ENCODE measurements around the gene NFE2L2. TPM values are rescaled to one million over a fixed set of nuclear protein-coding genes. Genes with fewer than 3 reads are reported as not detected.

The NFE2L2 gene
- total and polyA plus RNA-seq, 2 donors (not counting 3 experiments of a cell fraction or from before 2014, with no cell fraction given), result 57.1 to 66.2 TPM

- H3K79me2 ChIP-seq (ENCODE audit: control insufficient read depth, insufficient read depth, low read length), result no peaks in the 10 kb centered on the region
- H3K27ac ChIP-seq (ENCODE audit: insufficient read depth, low read depth, low read length), result no peak overlapping the region
- H3K27me3 ChIP-seq (ENCODE audit: control insufficient read depth in 2 of 2, insufficient read depth in 2 of 2, low read length in 2 of 2), result no peaks in the 10 kb centered on the region
- no peaks in the 10 kb centered on the region for H3K9me3 ChIP-seq (replicated peaks; ENCODE audit: control insufficient read depth, insufficient read depth, low read length)
- POLR2A ChIA-PET, result no interaction called here
- intact Hi-C loops (cut with micrococcal nuclease), result no loop called here
- no peak overlapping the region for H3K4me3 ChIP-seq (replicated peaks in 1 of 3; ENCODE audit: insufficient read depth in 1 of 3, low read depth in 1 of 3, low read length in 3 of 3)
- H3K9ac ChIP-seq (replicated peaks; ENCODE audit: extremely low read depth, insufficient read depth, low read length), result no peak overlapping the region
- no peaks in the 10 kb centered on the region for H4K20me1 ChIP-seq (replicated peaks; ENCODE audit: control insufficient read depth, extremely low read depth, insufficient read depth, low read length)
- H3K4me2 ChIP-seq (ENCODE audit: insufficient read depth, low read length), result no peak overlapping the region
- BruUV-seq (replicated peaks), result no TSS peak
- DNase-seq (ENCODE audit: low read depth, low spot score), result no peak
- H2AFZ ChIP-seq (ENCODE audit: low read depth, low read length), result no peak overlapping the region
- no peaks in the 10 kb centered on the region for H3K9me1 ChIP-seq (replicated peaks; ENCODE audit: control insufficient read depth, extremely low read depth, insufficient read depth, low read length)
- no peaks in the 10 kb centered on the region for H3K36me3 ChIP-seq (ENCODE audit: control insufficient read depth in 2 of 2, extremely low read depth in 1 of 2, insufficient read depth in 2 of 2, low read length in 2 of 2)
- TF ChIP-seq CTCF (IDR thresholded peaks at IDR 0.05; ENCODE audit: extremely low read depth in 1 of 2, insufficient read depth in 1 of 2, low read depth in 1 of 2, low read length in 2 of 2) (no peak), MAX (IDR thresholded peaks at IDR 0.05; ENCODE audit: insufficient read depth, insufficient read length) (no peak), GATA2 (IDR thresholded peaks at IDR 0.05; ENCODE audit: insufficient read depth, insufficient read length, low read depth, low read length) (no peak), FOS (IDR thresholded peaks at IDR 0.05; ENCODE audit: borderline replicate concordance, insufficient read depth, low read length) (no peak), POLR2AphosphoS5 (IDR thresholded peaks at IDR 0.05; ENCODE audit: insufficient read depth, low read depth, low read length) (no peak), JUN (IDR thresholded peaks at IDR 0.05; ENCODE audit: borderline replicate concordance, insufficient read depth, insufficient read length, low read depth) (no peak), EZH2 (IDR thresholded peaks at IDR 0.05; ENCODE audit: borderline replicate concordance, low read depth, low read length, severe bottlenecking) (no peak), POLR2A (IDR thresholded peaks at IDR 0.05; ENCODE audit: low read depth, low read length) (no peak), MYC (IDR thresholded peaks at IDR 0.05; ENCODE audit: low read depth, low read length) (no peak)
- no peak for FAIRE-seq
- dilution Hi-C loops (cut with MboI; ENCODE audit: extremely low pct_ligation_motif_present, low sequenced_read_pairs), result no loop called here
- CTCF ChIA-PET, result interaction anchor here (1.4 kb wide), 1 partner anchor 10 kb away, joined by 3 read pairs; no protein-coding TSS in a partner anchor
- H3K4me1 ChIP-seq (ENCODE audit: control insufficient read depth, extremely low read depth, insufficient read depth, low read length), result no peaks in the 10 kb centered on the region
These were observed 19.4 kb upstream of the NFE2L2 start for GRCh38 chr2:177283906-177284305.
